ENCODE results near the gene MACO1.
A peak's percentile ranks its signal among the peaks of the same experiment; 100 is the strongest.
"Not testable (repeated sequence)": the region's sequence is repeated elsewhere in the genome, so short reads cannot be mapped to it uniquely, and the experiment has no call there.

MACO1 gene

GRCh38 chr1:25458541-25459298, 28.0 kb downstream of the MACO1 start:
- no peak overlapping the region for H4K91ac ChIP-seq (ENCODE audit: low read depth, low read length, poor library complexity)
- no peak overlapping the region for H3K4ac ChIP-seq (ENCODE audit: low read length)
- H3K14ac ChIP-seq (ENCODE audit: low read length): no peak overlapping the region
- H3K4me3 ChIP-seq (ENCODE audit: low read length in 2 of 2): no peak overlapping the region
- H3K4me2 ChIP-seq (ENCODE audit: insufficient read depth, low read length, poor library complexity, severe bottlenecking): no peak overlapping the region
- no peak overlapping the region for H3K27ac ChIP-seq (replicated peaks; ENCODE audit: low read length)
- no peak overlapping the region for H2BK15ac ChIP-seq (ENCODE audit: low read length)
- H2AK5ac ChIP-seq (ENCODE audit: low read depth, low read length): no peak overlapping the region
- peaks cover 0 to 2% of the 10 kb centered on the region in 2 donors for H3K9me3 ChIP-seq (replicated peaks in 1 of 2; ENCODE audit: control insufficient read depth in 2 of 2, insufficient read depth in 1 of 2, low read depth in 1 of 2, low read length in 2 of 2)
- no peaks in the 10 kb centered on the region for H3K79me1 ChIP-seq (ENCODE audit: low read depth, low read length)
- H2BK12ac ChIP-seq (ENCODE audit: low read length): no peak overlapping the region
- H3K23ac ChIP-seq (ENCODE audit: low read depth, low read length, poor library complexity): no peak overlapping the region
- H2BK5ac ChIP-seq (ENCODE audit: low read length): no peak overlapping the region
- no peak overlapping the region for H2AFZ ChIP-seq (ENCODE audit: low read length)
- H2BK120ac ChIP-seq (ENCODE audit: low read depth, low read length): no peak overlapping the region
- H4K8ac ChIP-seq (ENCODE audit: low read depth, low read length): no peak overlapping the region
- H3K36me3 ChIP-seq (replicated peaks in 1 of 2; ENCODE audit: control insufficient read depth in 2 of 2, insufficient read depth in 2 of 2, low read length in 2 of 2): peaks cover 12 to 67% of the 10 kb centered on the region in 2 donors
- H3K27me3 ChIP-seq (ENCODE audit: control insufficient read depth in 3 of 3, insufficient read depth in 3 of 3, low read depth in 1 of 3, low read length in 3 of 3): no peaks in the 10 kb centered on the region
- H3K9ac ChIP-seq (ENCODE audit: low read depth, low read length, poor library complexity): no peak overlapping the region
- no CpG with 5 or more reads among the region's 7 CpGs for WGBS, 2 donors (ENCODE audit: extremely low coverage in 2 of 2, insufficient read length in 2 of 2, insufficient replicate concordance in 1 of 2)
- DNase-seq (ENCODE audit: low spot score): no peak
- H3K4me1 ChIP-seq (ENCODE audit: control insufficient read depth in 2 of 2, insufficient read depth in 1 of 2, low read depth in 1 of 2, low read length in 2 of 2): peaks cover 0 to 1% of the 10 kb centered on the region in 2 donors
- H3K18ac ChIP-seq (ENCODE audit: low read length): no peak overlapping the region

GRCh38 chr1:25460020-25460419, 29.3 kb downstream of the MACO1 start:
- Histone ChIP-seq H3K27ac (replicated peaks; ENCODE audit: low read length) (no peak overlapping the region), H3K18ac (ENCODE audit: low read length) (no peak overlapping the region), H2AFZ (ENCODE audit: low read length) (no peak overlapping the region), H3K23ac (ENCODE audit: low read depth, low read length, poor library complexity) (no peak overlapping the region), H2BK12ac (ENCODE audit: low read length) (no peak overlapping the region), H3K4me1 (ENCODE audit: control insufficient read depth in 2 of 2, insufficient read depth in 1 of 2, low read depth in 1 of 2, low read length in 2 of 2) (peaks cover 0 to 1% of the 10 kb centered on the region in 2 donors), H3K27me3 (ENCODE audit: control insufficient read depth in 3 of 3, insufficient read depth in 3 of 3, low read depth in 1 of 3, low read length in 3 of 3) (no peaks in the 10 kb centered on the region), H3K9ac (ENCODE audit: low read depth, low read length, poor library complexity) (no peak overlapping the region), H2BK15ac (ENCODE audit: low read length) (no peak overlapping the region), H3K36me3 (replicated peaks in 1 of 2; ENCODE audit: control insufficient read depth in 2 of 2, insufficient read depth in 2 of 2, low read length in 2 of 2) (peaks cover 11 to 66% of the 10 kb centered on the region in 2 donors), H3K4ac (ENCODE audit: low read length) (no peak overlapping the region), H4K91ac (ENCODE audit: low read depth, low read length, poor library complexity) (no peak overlapping the region), H3K9me3 (replicated peaks in 1 of 2; ENCODE audit: control insufficient read depth in 2 of 2, insufficient read depth in 1 of 2, low read depth in 1 of 2, low read length in 2 of 2) (peaks cover 0 to 2% of the 10 kb centered on the region in 2 donors), H2AK5ac (ENCODE audit: low read depth, low read length) (no peak overlapping the region), H2BK5ac (ENCODE audit: low read length) (no peak overlapping the region), H3K4me3 (ENCODE audit: low read length in 2 of 2) (no peak overlapping the region), H4K8ac (ENCODE audit: low read depth, low read length) (no peak overlapping the region), H3K4me2 (ENCODE audit: insufficient read depth, low read length, poor library complexity, severe bottlenecking) (no peak overlapping the region), H2BK120ac (ENCODE audit: low read depth, low read length) (no peak overlapping the region), H3K14ac (ENCODE audit: low read length) (no peak overlapping the region), H3K79me1 (ENCODE audit: low read depth, low read length) (no peaks in the 10 kb centered on the region)
- WGBS, 2 donors (ENCODE audit: extremely low coverage in 2 of 2, insufficient read length in 2 of 2, insufficient replicate concordance in 1 of 2): no CpG with 5 or more reads among the region's 3 CpGs
- DNase-seq (ENCODE audit: low spot score): no peak

DNA sequence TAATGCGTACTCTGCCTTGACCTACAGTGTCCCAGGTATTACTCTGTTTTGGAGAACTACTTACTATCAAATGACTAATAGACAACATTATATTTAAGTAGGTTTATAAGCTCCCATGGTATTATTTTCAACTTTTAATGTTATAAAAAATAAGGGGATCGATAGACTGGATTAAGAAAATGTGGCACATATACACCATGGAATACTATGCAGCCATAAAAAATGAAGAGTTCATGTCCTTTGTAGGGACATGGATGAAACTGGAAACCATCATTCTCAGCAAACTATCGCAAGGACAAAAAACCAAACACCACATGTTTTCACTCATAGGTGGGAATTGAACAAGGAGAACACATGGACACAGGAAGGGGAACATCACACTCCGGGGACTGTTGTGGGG, 30.1 kb downstream of the MACO1 start:
- not testable (repeated sequence) for H3K4me2 ChIP-seq (ENCODE audit: insufficient read depth, low read length, poor library complexity, severe bottlenecking); H3K4me1 ChIP-seq (ENCODE audit: control insufficient read depth in 2 of 2, insufficient read depth in 1 of 2, low read depth in 1 of 2, low read length in 2 of 2); H3K27me3 ChIP-seq (ENCODE audit: control insufficient read depth in 3 of 3, insufficient read depth in 3 of 3, low read depth in 1 of 3, low read length in 3 of 3); H4K8ac ChIP-seq (ENCODE audit: low read depth, low read length); H2BK12ac ChIP-seq (ENCODE audit: low read length); DNase-seq (ENCODE audit: low spot score); H2AFZ ChIP-seq (ENCODE audit: low read length); H2BK5ac ChIP-seq (ENCODE audit: low read length); H2BK120ac ChIP-seq (ENCODE audit: low read depth, low read length); H2AK5ac ChIP-seq (ENCODE audit: low read depth, low read length); H3K27ac ChIP-seq (replicated peaks; ENCODE audit: low read length); H3K9me3 ChIP-seq (replicated peaks in 1 of 2; ENCODE audit: control insufficient read depth in 2 of 2, insufficient read depth in 1 of 2, low read depth in 1 of 2, low read length in 2 of 2); H3K18ac ChIP-seq (ENCODE audit: low read length); H3K14ac ChIP-seq (ENCODE audit: low read length); H3K9ac ChIP-seq (ENCODE audit: low read depth, low read length, poor library complexity); H4K91ac ChIP-seq (ENCODE audit: low read depth, low read length, poor library complexity); H3K4ac ChIP-seq (ENCODE audit: low read length); H3K23ac ChIP-seq (ENCODE audit: low read depth, low read length, poor library complexity); H2BK15ac ChIP-seq (ENCODE audit: low read length); H3K4me3 ChIP-seq (ENCODE audit: low read length in 2 of 2); H3K79me1 ChIP-seq (ENCODE audit: low read depth, low read length)
- H3K36me3 ChIP-seq (replicated peaks in 1 of 2; ENCODE audit: control insufficient read depth in 2 of 2, insufficient read depth in 2 of 2, low read length in 2 of 2): peaks cover 11 to 64% of the 10 kb centered on the region in 2 donors
- no CpG with 5 or more reads among the region's 4 CpGs for WGBS, 2 donors (ENCODE audit: extremely low coverage in 2 of 2, insufficient read length in 2 of 2, insufficient replicate concordance in 1 of 2)

DNA sequence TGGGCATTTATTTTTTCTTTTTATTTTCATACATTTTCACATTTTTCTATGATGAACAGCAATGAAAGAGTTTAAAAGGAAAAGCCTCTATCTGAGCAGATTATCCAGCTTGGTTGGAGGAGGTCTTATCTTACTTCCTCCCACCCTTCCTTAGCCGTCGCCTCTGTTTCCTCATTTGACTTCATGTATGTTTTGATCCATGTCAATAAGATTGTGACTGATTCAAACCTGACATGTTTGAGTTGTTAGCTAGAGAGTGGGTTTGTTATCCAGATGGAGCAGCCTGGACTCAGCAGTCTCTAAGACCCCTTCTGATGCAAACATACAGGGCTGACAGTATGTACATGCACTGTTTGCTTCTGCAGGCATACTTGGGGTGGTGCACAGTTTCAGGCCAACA, 31.2 kb downstream of the MACO1 start:
- peaks cover 0 to 2% of the 10 kb centered on the region in 2 donors for H3K9me3 ChIP-seq (replicated peaks in 1 of 2; ENCODE audit: control insufficient read depth in 2 of 2, insufficient read depth in 1 of 2, low read depth in 1 of 2, low read length in 2 of 2)
- no CpG with 5 or more reads among the region's 2 CpGs for WGBS, 2 donors (ENCODE audit: extremely low coverage in 2 of 2, insufficient read length in 2 of 2, insufficient replicate concordance in 1 of 2)

More for the DNA sequence above, 31.2 kb downstream of the MACO1 start:
- peaks cover 9 to 55% of the 10 kb centered on the region in 2 donors for H3K36me3 ChIP-seq (replicated peaks in 1 of 2; ENCODE audit: control insufficient read depth in 2 of 2, insufficient read depth in 2 of 2, low read length in 2 of 2)
- no peak overlapping the region for H3K18ac ChIP-seq (ENCODE audit: low read length)
- no peak overlapping the region for H2BK120ac ChIP-seq (ENCODE audit: low read depth, low read length)
- DNase-seq (ENCODE audit: low spot score): no peak
- H2BK5ac ChIP-seq (ENCODE audit: low read length): no peak overlapping the region
- peaks cover 0 to 1% of the 10 kb centered on the region in 2 donors for H3K4me1 ChIP-seq (ENCODE audit: control insufficient read depth in 2 of 2, insufficient read depth in 1 of 2, low read depth in 1 of 2, low read length in 2 of 2)
- no peak overlapping the region for H3K4me3 ChIP-seq (ENCODE audit: low read length in 2 of 2)
- H3K4ac ChIP-seq (ENCODE audit: low read length): no peak overlapping the region
- peak overlapping the region; percentile 55 for H3K23ac ChIP-seq (ENCODE audit: low read depth, low read length, poor library complexity)
- H3K9ac ChIP-seq (ENCODE audit: low read depth, low read length, poor library complexity): no peak overlapping the region
- no peaks in the 10 kb centered on the region for H3K79me1 ChIP-seq (ENCODE audit: low read depth, low read length)
- H2AFZ ChIP-seq (ENCODE audit: low read length): no peak overlapping the region
- no peak overlapping the region for H2BK15ac ChIP-seq (ENCODE audit: low read length)
- no peak overlapping the region for H4K91ac ChIP-seq (ENCODE audit: low read depth, low read length, poor library complexity)
- no peak overlapping the region for H4K8ac ChIP-seq (ENCODE audit: low read depth, low read length)
- H3K14ac ChIP-seq (ENCODE audit: low read length): no peak overlapping the region
- H3K27me3 ChIP-seq (ENCODE audit: control insufficient read depth in 3 of 3, insufficient read depth in 3 of 3, low read depth in 1 of 3, low read length in 3 of 3): no peaks in the 10 kb centered on the region
- H3K27ac ChIP-seq (replicated peaks; ENCODE audit: low read length): no peak overlapping the region
- no peak overlapping the region for H2BK12ac ChIP-seq (ENCODE audit: low read length)
- H2AK5ac ChIP-seq (ENCODE audit: low read depth, low read length): no peak overlapping the region
- no peak overlapping the region for H3K4me2 ChIP-seq (ENCODE audit: insufficient read depth, low read length, poor library complexity, severe bottlenecking)
